ENCODE results near the gene ADTRP. TPM values are rescaled to one million over a fixed set of nuclear protein-coding genes. Genes with fewer than 3 reads are reported as not detected.

The ADTRP gene
- total and polyA plus RNA-seq, 2 of the 13 experiments (the other 11 are each of a cell fraction or from before 2014, with no cell fraction given), result not detected

DNA sequence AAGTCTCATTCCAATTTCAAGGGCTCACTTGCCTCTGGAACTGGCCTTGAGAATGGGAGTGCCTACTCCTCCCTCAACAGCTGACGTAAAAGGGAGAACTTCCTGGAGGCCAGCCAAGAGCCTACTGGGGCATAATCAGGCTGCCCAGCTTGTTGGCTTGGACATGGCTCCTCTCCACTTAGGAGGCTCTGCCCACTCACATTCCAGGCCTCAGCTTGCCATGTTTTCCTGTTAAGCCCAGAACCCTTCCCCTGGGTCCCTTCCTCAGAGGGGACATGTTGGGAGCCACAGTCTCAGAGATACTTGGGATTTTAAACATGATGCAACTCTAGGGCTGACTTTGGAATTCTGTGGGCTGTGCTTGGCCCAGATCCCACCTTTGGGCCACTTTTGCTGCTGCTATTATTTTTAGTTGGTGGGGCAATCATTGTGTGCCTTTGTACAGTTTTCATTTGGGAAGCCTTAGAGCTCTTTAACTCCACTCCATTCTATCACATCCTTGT lies 31.5 kb upstream of the ADTRP start:
- WGBS (ENCODE audit: low lambda C conversion rate), result 0% methylated on average over 1 of the region's 1 CpG
- in situ Hi-C loops (cut with HindIII; ENCODE audit: extremely low pct_ligation_motif_present, low pct_unique_long_range_greater_than_20kb) (no loop called here), intact Hi-C loops (cut with micrococcal nuclease; ENCODE audit: unreplicated experiment) (loop anchor here (10.0 kb wide), 1 partner anchor 95 kb away; no protein-coding TSS in a partner anchor)
- H3K4me2 ChIP-seq (ENCODE audit: low read depth, low read length), result no peak overlapping the region
- no peaks in the 10 kb centered on the region for H3K4me1 ChIP-seq (ENCODE audit: insufficient read depth, low read length)
- H3K36me3 ChIP-seq (replicated peaks in 1 of 2; ENCODE audit: control insufficient read depth in 1 of 2, insufficient read depth in 2 of 2, low read length in 2 of 2), result no peaks in the 10 kb centered on the region
- no TSS peak for BruUV-seq (replicated peaks)
- no peak for DNase-seq (ENCODE audit: low spot score)
- H3K9me3 ChIP-seq (ENCODE audit: low read length), result no peaks in the 10 kb centered on the region
- no peak for ATAC-seq
- H3K4me3 ChIP-seq (replicated peaks in 1 of 3; ENCODE audit: insufficient read depth in 1 of 3, low read depth in 2 of 3, low read length in 3 of 3), result no peak overlapping the region
- H3K79me2 ChIP-seq (ENCODE audit: insufficient read depth, low read length), result no peaks in the 10 kb centered on the region
- ChIA-PET CTCF (ENCODE audit: low intra/inter-chr PET ratio, low total read pairs) (no interaction called here), POLR2A (no interaction called here)
- H3K27me3 ChIP-seq (ENCODE audit: control insufficient read depth in 1 of 2, insufficient read depth in 2 of 2, low read length in 2 of 2), result peaks cover 0 to 13% of the 10 kb centered on the region in 2 experiments; a peak in 3 of 5 replicates
- H3K9ac ChIP-seq (ENCODE audit: insufficient read depth, low read depth, low read length), result no peak overlapping the region
- no peak overlapping the region for H2AFZ ChIP-seq (ENCODE audit: low read length)
- no peak overlapping the region for H3K27ac ChIP-seq (ENCODE audit: extremely low read length, insufficient read depth, low read length)
- TF ChIP-seq KLF9 (CRISPR knock-in tag; IDR thresholded peaks at IDR 0.05; ENCODE audit: low read depth), result no peak
- TF ChIP-seq ZBTB21 (CRISPR knock-in tag; IDR thresholded peaks at IDR 0.05), result no peak
- no peak for TF ChIP-seq ZMYM2 (CRISPR knock-in tag; IDR thresholded peaks at IDR 0.05)
- no peak for TF ChIP-seq SP5 (CRISPR knock-in tag; IDR thresholded peaks at IDR 0.05; ENCODE audit: borderline replicate concordance, low read depth)
- no peak for TF ChIP-seq ZNF552 (CRISPR knock-in tag; IDR thresholded peaks at IDR 0.05; ENCODE audit: borderline replicate concordance)
- TF ChIP-seq ZNF34 (CRISPR knock-in tag; IDR thresholded peaks at IDR 0.05; ENCODE audit: borderline replicate concordance), result no peak
- no peak for TF ChIP-seq NONO (IDR thresholded peaks at IDR 0.05)
- TF ChIP-seq NONO (CRISPR knock-in tag; conservative IDR thresholded peaks at IDR 0.05), result no peak
- TF ChIP-seq AGO1 (IDR thresholded peaks at IDR 0.05; ENCODE audit: low read depth, low read length, poor library complexity, severe bottlenecking), result no peak
- TF ChIP-seq TGIF2 (CRISPR knock-in tag; IDR thresholded peaks at IDR 0.05), result no peak
- no peak for TF ChIP-seq ZNF850 (CRISPR knock-in tag; conservative IDR thresholded peaks at IDR 0.05)
- TF ChIP-seq GZF1 (CRISPR knock-in tag; IDR thresholded peaks at IDR 0.05), result no peak
- TF ChIP-seq ZNF629 (CRISPR knock-in tag; conservative IDR thresholded peaks at IDR 0.05), result no peak
- TF ChIP-seq, protein P1, sequence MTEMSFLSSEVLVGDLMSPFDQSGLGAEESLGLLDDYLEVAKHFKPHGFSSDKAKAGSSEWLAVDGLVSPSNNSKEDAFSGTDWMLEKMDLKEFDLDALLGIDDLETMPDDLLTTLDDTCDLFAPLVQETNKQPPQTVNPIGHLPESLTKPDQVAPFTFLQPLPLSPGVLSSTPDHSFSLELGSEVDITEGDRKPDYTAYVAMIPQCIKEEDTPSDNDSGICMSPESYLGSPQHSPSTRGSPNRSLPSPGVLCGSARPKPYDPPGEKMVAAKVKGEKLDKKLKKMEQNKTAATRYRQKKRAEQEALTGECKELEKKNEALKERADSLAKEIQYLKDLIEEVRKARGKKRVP (CRISPR knock-in tag; IDR thresholded peaks at IDR 0.05), result no peak
- no peak for TF ChIP-seq MAZ (IDR thresholded peaks at IDR 0.05; ENCODE audit: borderline replicate concordance, low read depth, low read length)
- TF ChIP-seq MAZ (CRISPR knock-in tag; IDR thresholded peaks at IDR 0.05; ENCODE audit: low read depth), result no peak
- no peak for TF ChIP-seq ZMYM3 (CRISPR knock-in tag; IDR thresholded peaks at IDR 0.05)
- TF ChIP-seq, protein P2, sequence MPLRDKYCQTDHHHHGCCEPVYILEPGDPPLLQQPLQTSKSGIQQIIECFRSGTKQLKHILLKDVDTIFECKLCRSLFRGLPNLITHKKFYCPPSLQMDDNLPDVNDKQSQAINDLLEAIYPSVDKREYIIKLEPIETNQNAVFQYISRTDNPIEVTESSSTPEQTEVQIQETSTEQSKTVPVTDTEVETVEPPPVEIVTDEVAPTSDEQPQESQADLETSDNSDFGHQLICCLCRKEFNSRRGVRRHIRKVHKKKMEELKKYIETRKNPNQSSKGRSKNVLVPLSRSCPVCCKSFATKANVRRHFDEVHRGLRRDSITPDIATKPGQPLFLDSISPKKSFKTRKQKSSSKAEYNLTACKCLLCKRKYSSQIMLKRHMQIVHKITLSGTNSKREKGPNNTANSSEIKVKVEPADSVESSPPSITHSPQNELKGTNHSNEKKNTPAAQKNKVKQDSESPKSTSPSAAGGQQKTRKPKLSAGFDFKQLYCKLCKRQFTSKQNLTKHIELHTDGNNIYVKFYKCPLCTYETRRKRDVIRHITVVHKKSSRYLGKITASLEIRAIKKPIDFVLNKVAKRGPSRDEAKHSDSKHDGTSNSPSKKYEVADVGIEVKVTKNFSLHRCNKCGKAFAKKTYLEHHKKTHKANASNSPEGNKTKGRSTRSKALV (CRISPR knock-in tag; IDR thresholded peaks at IDR 0.05), result no peak
- H4K20me1 ChIP-seq (ENCODE audit: insufficient read depth, low read length), result no peaks in the 10 kb centered on the region
- FAIRE-seq, result no peak

Data from HepG2 (cell line).